ENCODE data around the gene SLC27A5. TPM values are rescaled to one million over a fixed set of nuclear protein-coding genes. Genes with fewer than 3 reads are reported as not detected.

SLC27A5 gene
- total RNA-seq, 2 experiments from 2014 or later = 21.7 to 26.6 TPM

DNA sequence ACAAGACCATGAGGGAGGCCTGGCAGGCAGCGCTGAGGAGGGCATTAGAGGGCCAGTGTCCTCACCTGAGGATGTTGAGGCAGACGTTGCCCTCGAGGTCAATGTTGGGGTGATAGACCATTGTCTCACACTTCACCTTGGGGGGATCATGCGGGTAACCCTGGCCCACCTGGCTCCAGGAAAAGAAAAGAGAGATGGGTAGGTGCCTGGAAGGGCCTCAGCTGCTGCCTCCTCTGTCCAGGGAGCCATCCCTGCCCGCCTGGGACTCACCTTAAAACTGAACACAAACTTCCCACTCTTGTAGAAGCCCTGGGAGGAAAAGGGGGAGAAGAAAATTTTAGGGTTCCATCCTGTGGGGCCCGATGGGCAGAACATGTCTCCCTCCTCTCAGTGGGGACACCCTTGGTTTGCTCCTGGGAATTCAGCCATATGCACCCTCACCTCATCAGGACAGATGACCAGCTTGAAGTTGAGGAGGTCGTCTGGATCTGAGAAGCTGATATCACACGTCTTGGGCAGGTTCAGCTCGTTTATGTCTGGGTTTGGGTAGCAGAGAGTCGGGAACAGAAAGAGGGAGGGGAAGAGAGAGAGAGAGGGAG is 44.9 kb upstream of the SLC27A5 start:
- Mint-ChIP-seq H3K27me3 (no peaks in the 10 kb centered on the region), H3K4me1 (ENCODE audit: low read depth) (peaks cover 48% of the 10 kb centered on the region), H3K4me3 (peak overlapping the region; percentile 98), H3K36me3 (ENCODE audit: low read depth) (peaks cover 61% of the 10 kb centered on the region), H3K9me3 (no peaks in the 10 kb centered on the region), H3K27ac (peak overlapping the region; percentile 100)
- no peak for ATAC-seq
- ChIA-PET CTCF (interaction anchor here (1.4 kb wide), 1 partner anchor 36 kb away, joined by 6 read pairs; the partner anchor contains the start of gene ZBTB45), POLR2A (interaction anchor here (0.7 to 4.2 kb wide), 5 partner anchors 8 to 37 kb away, joined by 3 to 39 read pairs (median 4); partner anchors contain the start of genes TRIM28 and ZBTB45)
- DNase-seq = no peak
- TF ChIP-seq, protein P1, sequence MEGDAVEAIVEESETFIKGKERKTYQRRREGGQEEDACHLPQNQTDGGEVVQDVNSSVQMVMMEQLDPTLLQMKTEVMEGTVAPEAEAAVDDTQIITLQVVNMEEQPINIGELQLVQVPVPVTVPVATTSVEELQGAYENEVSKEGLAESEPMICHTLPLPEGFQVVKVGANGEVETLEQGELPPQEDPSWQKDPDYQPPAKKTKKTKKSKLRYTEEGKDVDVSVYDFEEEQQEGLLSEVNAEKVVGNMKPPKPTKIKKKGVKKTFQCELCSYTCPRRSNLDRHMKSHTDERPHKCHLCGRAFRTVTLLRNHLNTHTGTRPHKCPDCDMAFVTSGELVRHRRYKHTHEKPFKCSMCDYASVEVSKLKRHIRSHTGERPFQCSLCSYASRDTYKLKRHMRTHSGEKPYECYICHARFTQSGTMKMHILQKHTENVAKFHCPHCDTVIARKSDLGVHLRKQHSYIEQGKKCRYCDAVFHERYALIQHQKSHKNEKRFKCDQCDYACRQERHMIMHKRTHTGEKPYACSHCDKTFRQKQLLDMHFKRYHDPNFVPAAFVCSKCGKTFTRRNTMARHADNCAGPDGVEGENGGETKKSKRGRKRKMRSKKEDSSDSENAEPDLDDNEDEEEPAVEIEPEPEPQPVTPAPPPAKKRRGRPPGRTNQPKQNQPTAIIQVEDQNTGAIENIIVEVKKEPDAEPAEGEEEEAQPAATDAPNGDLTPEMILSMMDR (IDR thresholded peaks at IDR 0.05) = no peak
- intact Hi-C loops (cut with micrococcal nuclease) = no loop called here

DNA sequence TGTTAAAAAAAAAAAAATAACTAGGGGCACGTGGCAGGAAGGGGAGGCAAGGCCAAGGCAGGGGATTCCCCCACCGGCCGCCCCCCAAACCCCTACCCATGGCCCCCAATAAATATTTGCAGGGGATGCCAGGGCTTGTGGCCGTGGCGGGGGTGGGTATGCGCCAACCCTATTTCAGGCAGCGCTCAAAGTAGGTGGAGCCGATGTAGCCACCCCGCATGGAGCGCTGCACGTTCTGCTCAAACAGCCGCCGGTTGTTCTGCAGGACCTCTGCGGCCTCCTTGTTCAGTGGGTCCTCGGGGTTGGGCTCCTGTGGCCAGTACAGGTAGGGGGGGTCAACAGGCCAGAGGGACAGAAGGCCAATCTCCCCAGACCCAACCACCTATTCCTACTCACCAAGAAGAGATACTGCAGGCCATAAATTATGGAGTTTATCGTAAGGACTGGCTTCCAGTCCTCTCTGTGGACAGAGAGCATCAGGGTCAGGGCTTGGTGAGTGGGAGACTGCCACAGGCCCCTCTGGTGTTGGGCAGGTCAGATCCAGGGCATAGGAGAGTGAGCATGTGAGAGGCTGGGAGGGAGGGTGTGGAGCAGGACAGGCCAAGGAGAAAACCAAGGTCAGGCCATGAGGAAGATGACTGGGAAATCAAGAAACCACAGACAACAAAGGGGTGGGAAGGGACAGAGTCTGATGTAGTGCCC is 44.3 kb upstream of the SLC27A5 start:
- peak overlapping the region; percentile 98 for H3K4me3 Mint-ChIP-seq
- peaks cover 64% of the 10 kb centered on the region for H3K36me3 Mint-ChIP-seq (ENCODE audit: low read depth)
- H3K27me3 Mint-ChIP-seq = no peaks in the 10 kb centered on the region
- peak overlapping the region; percentile 100 for H3K27ac Mint-ChIP-seq
- no peaks in the 10 kb centered on the region for H3K9me3 Mint-ChIP-seq
- ATAC-seq = no peak
- TF ChIP-seq, protein P1 (IDR thresholded peaks at IDR 0.05) = no peak
- intact Hi-C loops (cut with micrococcal nuclease) = no loop called here
- ChIA-PET CTCF (interaction anchor here (1.2 to 3.1 kb wide), 5 partner anchors 25 to 42 kb away, joined by 4 to 19 read pairs (median 6); partner anchors contain the start of gene ZBTB45), POLR2A (interaction anchor here (0.7 to 13.1 kb wide), 12 partner anchors 7 to 206 kb away, joined by 3 to 164 read pairs (median 7); partner anchors contain the start of genes MZF1, TRIM28, ZBTB45 and ZNF446)
- no peak for DNase-seq
- peaks cover 42% of the 10 kb centered on the region for H3K4me1 Mint-ChIP-seq (ENCODE audit: low read depth)

DNA sequence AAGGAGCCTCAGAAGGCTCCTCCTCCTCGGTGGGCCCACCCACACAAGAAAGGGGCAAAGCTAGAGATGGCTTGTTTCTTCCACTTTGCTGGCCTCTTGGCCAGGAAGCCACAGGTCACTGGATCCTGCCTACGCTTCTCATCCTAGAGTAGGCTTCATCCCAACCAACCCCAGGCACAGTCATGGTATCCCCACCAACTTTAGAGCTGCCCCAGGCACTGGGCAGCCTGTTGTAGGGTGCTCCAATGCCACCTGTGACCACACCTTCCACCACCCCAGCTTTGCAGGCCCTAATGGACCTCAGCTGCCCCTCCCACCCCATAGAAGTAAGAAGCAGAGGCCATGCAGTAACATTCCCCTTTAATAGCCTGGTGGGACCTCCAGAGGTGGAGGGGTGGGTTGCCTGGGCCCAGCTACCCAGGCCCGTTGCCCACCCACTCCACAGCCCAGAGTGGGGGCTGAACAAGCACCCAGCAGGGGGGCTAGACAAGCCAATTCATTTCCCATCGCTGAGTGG is 43.6 kb upstream of the SLC27A5 start:
- ATAC-seq (no peak), DNase-seq (no peak)
- Mint-ChIP-seq H3K36me3 (ENCODE audit: low read depth) (peaks cover 71% of the 10 kb centered on the region), H3K9me3 (no peaks in the 10 kb centered on the region), H3K4me3 (peak overlapping the region; percentile 98), H3K4me1 (ENCODE audit: low read depth) (peaks cover 38% of the 10 kb centered on the region), H3K27ac (peak overlapping the region; percentile 100), H3K27me3 (no peaks in the 10 kb centered on the region)
- ChIA-PET POLR2A (interaction anchor here (0.7 to 13.1 kb wide), 10 partner anchors 8 to 206 kb away, joined by 3 to 164 read pairs (median 6); partner anchors contain the start of genes MZF1, TRIM28, ZBTB45 and ZNF446), CTCF (interaction anchor here (0.7 to 3.1 kb wide), 6 partner anchors 12 to 41 kb away, joined by 3 to 19 read pairs (median 4); partner anchors contain the start of genes TRIM28 and ZBTB45)
- TF ChIP-seq, protein P1 (IDR thresholded peaks at IDR 0.05) = no peak
- intact Hi-C loops (cut with micrococcal nuclease) = no loop called here

DNA sequence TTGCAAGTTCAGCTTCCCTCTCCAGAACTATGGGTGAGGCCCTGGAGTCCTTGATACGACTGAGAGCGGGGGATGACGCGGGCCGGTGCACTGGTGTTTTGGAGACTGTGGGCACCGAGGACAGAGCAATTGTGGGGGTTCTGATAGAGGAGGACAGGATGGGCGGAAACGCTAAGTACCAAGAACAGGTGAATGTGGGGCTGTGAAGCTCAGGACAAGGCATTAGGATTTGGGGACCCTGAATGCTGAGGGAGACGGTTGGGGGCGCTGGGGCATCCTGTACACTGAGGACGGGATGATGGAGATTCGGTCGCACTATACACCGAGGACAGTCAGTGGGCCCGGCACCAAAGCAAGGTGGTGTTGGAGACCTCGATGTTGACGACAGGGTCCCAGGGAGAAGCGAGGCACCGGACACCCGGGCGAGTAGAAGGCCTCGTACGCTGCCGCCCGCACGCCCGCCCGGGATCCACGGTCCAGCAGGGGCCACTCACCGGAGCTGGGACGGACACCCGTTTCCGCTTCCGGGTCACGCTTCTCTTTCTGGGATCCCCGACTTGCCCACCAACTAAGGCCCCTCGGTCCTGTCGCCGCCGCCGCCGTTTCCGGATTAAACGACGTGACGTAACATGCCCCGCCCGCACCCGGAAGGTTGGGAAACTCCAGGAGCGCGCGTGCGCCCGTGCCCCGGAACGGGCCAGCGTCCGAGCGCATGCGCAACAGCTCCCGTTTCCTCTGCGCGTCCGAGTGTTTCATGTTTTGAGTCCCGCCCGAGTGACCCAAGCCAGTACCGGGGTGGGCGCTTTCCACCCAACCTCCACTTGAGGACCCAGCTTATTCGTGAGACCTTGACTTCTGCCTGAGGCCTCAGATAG is 42.9 kb upstream of the SLC27A5 start, which contains the start of gene CHMP2A:
CHMP2A (minus strand) TSS at position 612 of the 875 bp plus-strand sequence. CDS start 893 bp downstream, outside the sequence.
- Mint-ChIP-seq H3K27me3 (no peaks in the 10 kb centered on the region), H3K4me3 (peak within 1 kb of the TSS; percentile 98)
- TF ChIP-seq, protein P1 (IDR thresholded peaks at IDR 0.05) = no peak

More for the DNA sequence above, 42.9 kb upstream of the SLC27A5 start, which contains the start of gene CHMP2A:
- intact Hi-C loops (cut with micrococcal nuclease) = no loop called here
- peaks cover 75% of the 10 kb centered on the region for H3K36me3 Mint-ChIP-seq (ENCODE audit: low read depth)
- ATAC-seq = peak; percentile 46
- peak within 1 kb of the TSS; percentile 100 for H3K27ac Mint-ChIP-seq
- POLR2A ChIA-PET = interaction anchor here (0.7 to 13.1 kb wide), 12 partner anchors 8 to 207 kb away, joined by 3 to 164 read pairs (median 5); partner anchors contain the start of genes MZF1, TRIM28, ZBTB45 and ZNF446
- H3K9me3 Mint-ChIP-seq = no peaks in the 10 kb centered on the region
- peak; percentile 99 for DNase-seq
- CTCF ChIA-PET = interaction anchor here (0.7 to 3.1 kb wide), 6 partner anchors 11 to 41 kb away, joined by 3 to 19 read pairs (median 4); partner anchors contain the start of genes TRIM28 and ZBTB45
- H3K4me1 Mint-ChIP-seq (ENCODE audit: low read depth) = peaks cover 36% of the 10 kb centered on the region

Measured in activated CD8-positive, alpha-beta T cell treated with anti-CD3 and anti-CD28 coated beads for 36 hours (primary cell).